Upper lobe of left lung (tissue), 4 donors: ENCODE measurements around the gene EVI2B.

ENCODE experiments used
- CTCF ChIP-seq, 6 experiments: fragments of 450-650 bp in 4 of 6; fragments of 200-600 bp in 2 of 6; sonication (generic) in 2 of 6; IDR thresholded peaks; one replicate each; pipeline ENCODE4 v1.5.1; 2016 to 2019; ENCODE audit warnings: antibody characterized with exemption in 6 of 6
- EP300 ChIP-seq, 4 donors: sonication (generic); formaldehyde crosslinking; IDR thresholded peaks; one replicate each; pipeline ENCODE4 v1.5.1; 2017; ENCODE audit warnings: antibody characterized with exemption in 4 of 4, control low read depth in 2 of 4
- POLR2A ChIP-seq, 4 donors: fragments of 450-650 bp; IDR thresholded peaks; one replicate each; pipeline ENCODE4 v1.5.1; 2016 to 2017; ENCODE audit warnings: antibody characterized with exemption in 4 of 4, mild to moderate bottlenecking in 2 of 4
- POLR2AphosphoS5 ChIP-seq, 2 donors: sonication (generic); formaldehyde crosslinking; IDR thresholded peaks; one replicate each; pipeline ENCODE4 v1.5.1; 2017; ENCODE audit warnings: antibody characterized with exemption in 2 of 2

- TF ChIP-seq POLR2AphosphoS5 (IDR thresholded peaks at IDR 0.05) (no peak), CTCF (IDR thresholded peaks at IDR 0.05) (no peak), POLR2A (IDR thresholded peaks at IDR 0.05) (no peak), EP300 (IDR thresholded peaks at IDR 0.05) (no peak)
These were observed 5.2 kb upstream of the EVI2B start for GRCh38 chr17:31318851-31319661.
